Calu3 (cell line): ENCODE data around the gene CEACAM1. TPM values are rescaled to one million over a fixed set of nuclear protein-coding genes. Genes with fewer than 3 reads are reported as not detected.
A peak's percentile ranks its signal among the peaks of the same experiment; 100 is the strongest.

Source experiments
- BruUV-seq: library from RNA; stranded (reverse); fragments of 400-500 nt; replicated peaks from 2 replicates; lab custom pipeline; 2021; lab: Mats Ljungman, UMichigan
- CTCF ChIA-PET: fragments of 300-600 bp; sonication (Branson Sonifier 250); formaldehyde crosslinking; loops from one replicate; lab custom pipeline; 2022; ENCODE audit warnings: antibody characterized with exemption; lab: Charles Lee
- DNase-seq: peaks from one replicate; pipeline ENCODE4 v3.0.0; 2022
- H3K27ac Mint-ChIP-seq: one replicate; pipeline ENCODE4 v1.8.0; 2022; ENCODE audit warnings: mixed read lengths; ENCODE audit not compliant: unreplicated experiment
- H3K27me3 Mint-ChIP-seq: one replicate; pipeline ENCODE4 v1.8.0; 2022; ENCODE audit warnings: mixed read lengths; ENCODE audit not compliant: unreplicated experiment
- H3K36me3 Mint-ChIP-seq: one replicate; pipeline ENCODE4 v1.8.0; 2022; ENCODE audit warnings: mild to moderate bottlenecking, moderate library complexity, mixed read lengths; ENCODE audit not compliant: insufficient read depth, unreplicated experiment
- H3K4me1 Mint-ChIP-seq: one replicate; pipeline ENCODE4 v1.8.0; 2022; ENCODE audit warnings: mild to moderate bottlenecking, low read depth, mixed read lengths; ENCODE audit not compliant: unreplicated experiment
- H3K4me3 Mint-ChIP-seq: one replicate; pipeline ENCODE4 v1.8.0; 2022; ENCODE audit warnings: mild to moderate bottlenecking, low read depth, moderate library complexity, mixed read lengths; ENCODE audit not compliant: unreplicated experiment
- H3K9me3 Mint-ChIP-seq: one replicate; pipeline ENCODE4 v1.8.0; 2022; ENCODE audit warnings: low read depth, mixed read lengths; ENCODE audit not compliant: unreplicated experiment
- intact Hi-C: fragments of 100-400 bp; cut with micrococcal nuclease; formaldehyde crosslinking; loops from one replicate; pipeline ENCODE4 v1.10.0; 2022; ENCODE audit not compliant: unreplicated experiment
- total RNA-seq: library from RNA; stranded (reverse); gene quantifications from 2 replicates; pipeline ENCODE4 v1.2.3, GENCODE V29; 2022
- TF ChIP-seq, protein P1 (sequence below): fragments of 200-600 bp; IDR thresholded peaks from one replicate; pipeline ENCODE4 v1.8.0; 2022; ENCODE audit warnings: antibody characterized with exemption; ENCODE audit not compliant: unreplicated experiment

Gene CEACAM1
- total RNA-seq, 1 experiment from 2014 or later = 132 TPM

DNA sequence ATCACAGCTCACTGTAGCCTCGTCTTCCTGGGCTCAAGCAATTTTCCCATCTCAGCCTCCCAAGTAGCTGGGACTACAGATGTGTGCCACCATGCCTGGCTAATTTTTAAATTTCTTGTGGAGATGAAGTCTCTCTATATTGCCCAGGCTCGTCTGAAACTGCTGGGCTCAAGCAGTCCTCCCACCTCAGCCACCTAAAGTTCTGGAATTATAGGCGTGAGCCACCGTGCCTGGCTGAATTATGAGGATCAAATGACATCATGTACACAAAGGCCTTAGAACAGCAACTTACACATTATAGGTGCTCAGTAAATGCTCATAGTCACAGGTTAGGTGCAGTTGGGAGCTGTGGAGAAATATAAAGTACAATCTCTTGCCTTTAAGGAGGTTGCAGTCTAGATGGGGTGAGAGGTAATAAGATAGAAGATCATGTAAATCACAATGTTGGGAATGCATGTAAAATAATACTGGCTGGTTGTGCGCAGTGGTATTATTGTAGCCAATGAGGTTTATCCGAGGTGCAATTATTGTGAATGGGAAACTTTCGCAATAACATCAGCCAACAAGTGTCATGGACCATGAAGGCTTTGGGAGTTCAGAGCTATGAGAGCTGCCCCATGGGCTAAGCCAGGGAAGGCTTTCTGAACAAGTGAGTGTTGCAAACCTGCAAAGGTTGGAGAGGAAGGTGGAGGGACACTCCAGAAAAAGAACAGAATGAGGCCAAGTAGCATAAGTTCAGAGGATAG lies 55.7 kb downstream of the CEACAM1 start:
- BruUV-seq = no TSS peak
- CTCF ChIA-PET = interaction anchor here (0.6 kb wide), 1 partner anchor 66 kb away, joined by 3 read pairs; no protein-coding TSS in a partner anchor
- H3K27ac Mint-ChIP-seq = no peak overlapping the region
- no peaks in the 10 kb centered on the region for H3K27me3 Mint-ChIP-seq
- DNase-seq = no peak
- H3K4me1 Mint-ChIP-seq = peaks cover 40% of the 10 kb centered on the region
- no peaks in the 10 kb centered on the region for H3K9me3 Mint-ChIP-seq
- TF ChIP-seq, protein P1, sequence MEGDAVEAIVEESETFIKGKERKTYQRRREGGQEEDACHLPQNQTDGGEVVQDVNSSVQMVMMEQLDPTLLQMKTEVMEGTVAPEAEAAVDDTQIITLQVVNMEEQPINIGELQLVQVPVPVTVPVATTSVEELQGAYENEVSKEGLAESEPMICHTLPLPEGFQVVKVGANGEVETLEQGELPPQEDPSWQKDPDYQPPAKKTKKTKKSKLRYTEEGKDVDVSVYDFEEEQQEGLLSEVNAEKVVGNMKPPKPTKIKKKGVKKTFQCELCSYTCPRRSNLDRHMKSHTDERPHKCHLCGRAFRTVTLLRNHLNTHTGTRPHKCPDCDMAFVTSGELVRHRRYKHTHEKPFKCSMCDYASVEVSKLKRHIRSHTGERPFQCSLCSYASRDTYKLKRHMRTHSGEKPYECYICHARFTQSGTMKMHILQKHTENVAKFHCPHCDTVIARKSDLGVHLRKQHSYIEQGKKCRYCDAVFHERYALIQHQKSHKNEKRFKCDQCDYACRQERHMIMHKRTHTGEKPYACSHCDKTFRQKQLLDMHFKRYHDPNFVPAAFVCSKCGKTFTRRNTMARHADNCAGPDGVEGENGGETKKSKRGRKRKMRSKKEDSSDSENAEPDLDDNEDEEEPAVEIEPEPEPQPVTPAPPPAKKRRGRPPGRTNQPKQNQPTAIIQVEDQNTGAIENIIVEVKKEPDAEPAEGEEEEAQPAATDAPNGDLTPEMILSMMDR = no peak
- no peak overlapping the region for H3K4me3 Mint-ChIP-seq
- H3K36me3 Mint-ChIP-seq = peaks cover 7% of the 10 kb centered on the region
- intact Hi-C loops = no loop called here

DNA sequence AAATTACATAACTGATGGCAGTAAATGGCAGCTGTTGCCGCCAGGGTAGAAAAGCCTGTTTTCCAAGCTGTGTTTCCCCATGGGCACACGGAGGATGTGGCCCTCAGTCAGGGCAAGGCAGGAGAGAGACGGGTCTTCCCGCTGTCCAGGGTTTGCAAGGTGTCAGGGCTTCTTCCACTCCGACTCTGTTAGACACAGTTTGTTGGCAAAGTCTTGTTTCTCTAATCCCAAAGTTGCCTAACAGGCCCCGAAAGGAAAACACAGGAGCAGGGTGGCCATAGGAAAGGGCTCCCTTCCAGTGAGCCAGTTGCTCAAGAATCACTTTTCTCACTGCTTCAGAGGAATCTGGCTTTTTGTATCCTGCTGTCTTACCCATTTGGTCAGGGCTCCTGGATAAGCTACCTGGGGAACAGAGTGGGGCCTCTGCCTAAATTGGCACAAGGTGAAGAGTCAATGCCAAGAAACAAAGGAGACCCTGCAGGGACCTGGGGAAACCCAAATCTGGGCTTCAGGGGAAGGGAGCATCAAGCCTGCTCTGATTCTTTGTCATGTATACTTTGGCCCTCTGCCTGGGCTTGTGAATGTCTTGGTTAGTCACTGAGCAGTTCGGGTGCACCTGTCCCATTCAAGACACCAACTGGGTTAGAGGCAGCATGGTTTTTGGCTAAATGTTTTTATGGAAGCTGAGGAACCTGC lies 56.6 kb downstream of the CEACAM1 start:
- peak; percentile 61 for DNase-seq
- CTCF ChIA-PET = interaction anchor here (0.6 to 1.3 kb wide), 5 partner anchors 10 to 67 kb away, joined by 3 to 7 read pairs (median 3); no protein-coding TSS in a partner anchor
- BruUV-seq = no TSS peak
- Mint-ChIP-seq H3K4me1 (peaks cover 48% of the 10 kb centered on the region), H3K27ac (no peak overlapping the region), H3K36me3 (peaks cover 7% of the 10 kb centered on the region), H3K9me3 (no peaks in the 10 kb centered on the region), H3K4me3 (no peak overlapping the region), H3K27me3 (no peaks in the 10 kb centered on the region)
- TF ChIP-seq, protein P1 = no peak
- intact Hi-C loops = no loop called here

DNA sequence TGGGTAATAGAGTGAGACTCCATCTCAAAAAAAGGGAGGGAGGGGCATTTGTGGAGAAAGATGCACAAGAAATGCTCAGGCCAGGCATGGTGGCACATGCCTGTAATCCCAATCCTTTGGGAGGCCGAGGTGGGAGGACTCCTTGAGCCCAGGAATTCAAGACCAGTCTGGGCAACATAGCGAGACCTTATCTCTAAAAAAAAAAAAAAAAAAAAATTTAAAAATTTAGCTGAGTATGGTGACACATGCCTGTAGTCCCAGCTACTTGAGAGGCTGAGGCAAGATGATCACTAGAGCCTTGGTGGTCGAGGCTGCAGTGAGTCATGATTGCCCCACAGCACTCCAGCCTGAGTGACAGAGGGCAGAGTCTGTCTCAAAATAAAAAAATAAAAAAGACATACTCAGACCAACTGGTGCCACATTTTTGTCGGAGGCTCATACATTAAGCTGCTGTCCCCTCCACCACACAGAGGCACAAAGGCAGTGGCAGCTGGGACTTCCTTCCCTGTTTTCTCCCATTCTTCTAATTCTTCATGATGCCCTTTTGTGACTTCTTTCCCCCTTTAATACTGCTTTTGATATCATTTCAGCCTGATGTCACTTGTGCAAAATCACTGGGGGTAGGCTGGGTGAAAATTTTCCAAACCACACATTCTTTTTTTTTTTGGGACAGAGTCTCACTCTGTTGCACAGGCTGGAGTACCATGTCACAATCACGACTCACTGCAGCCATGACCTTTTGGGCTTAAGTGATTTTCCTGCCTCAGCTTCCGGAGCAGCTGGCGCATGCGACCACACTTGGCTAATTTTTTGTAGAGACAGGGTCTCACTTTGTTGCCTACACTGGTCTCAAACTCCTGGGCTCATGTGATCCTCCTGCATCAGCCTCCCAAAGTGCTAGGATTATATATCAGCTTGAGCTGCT lies 58.7 kb downstream of the CEACAM1 start:
- CTCF ChIA-PET = interaction anchor here (0.8 kb wide), 1 partner anchor 13 kb away, joined by 3 read pairs; no protein-coding TSS in a partner anchor
- H3K27ac Mint-ChIP-seq = no peak overlapping the region
- no peak for DNase-seq
- TF ChIP-seq, protein P1 = no peak
- no peaks in the 10 kb centered on the region for H3K9me3 Mint-ChIP-seq
- intact Hi-C loops = no loop called here
- BruUV-seq = no TSS peak
- H3K36me3 Mint-ChIP-seq = peaks cover 7% of the 10 kb centered on the region
- no peaks in the 10 kb centered on the region for H3K27me3 Mint-ChIP-seq
- peaks cover 58% of the 10 kb centered on the region for H3K4me1 Mint-ChIP-seq
- H3K4me3 Mint-ChIP-seq = no peak overlapping the region

DNA sequence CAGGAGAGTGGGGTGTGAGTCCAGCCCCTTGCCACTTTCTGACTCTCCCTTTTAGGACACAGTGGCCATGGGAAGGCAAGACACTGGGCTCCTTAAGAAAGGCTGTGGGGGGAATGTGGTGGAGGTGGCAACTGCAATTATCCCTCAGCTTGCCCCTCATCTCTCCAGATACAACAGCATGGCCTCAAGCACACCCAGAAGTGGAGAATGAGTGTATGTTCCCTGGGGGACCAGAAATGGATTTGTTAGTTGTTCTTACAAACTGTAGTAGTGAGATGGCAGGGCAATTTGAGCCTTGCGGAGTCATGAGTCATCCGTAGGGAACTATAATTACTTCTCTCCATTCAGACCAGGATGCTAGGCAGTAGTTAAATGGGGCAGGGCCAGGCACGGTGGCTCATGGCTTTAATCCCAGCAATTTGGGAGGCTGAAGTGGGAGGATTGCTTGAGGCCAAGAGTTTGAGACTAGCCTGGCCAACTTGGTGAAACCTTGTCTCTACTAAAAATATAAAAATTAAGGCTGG lies 59.9 kb downstream of the CEACAM1 start:
- CTCF ChIA-PET = interaction anchor here (0.7 kb wide), 1 partner anchor 431 kb away, joined by 3 read pairs; no protein-coding TSS in a partner anchor
- Mint-ChIP-seq H3K27ac (peak overlapping the region; percentile 81), H3K27me3 (no peaks in the 10 kb centered on the region), H3K4me3 (no peak overlapping the region), H3K36me3 (peaks cover 7% of the 10 kb centered on the region), H3K4me1 (peaks cover 58% of the 10 kb centered on the region), H3K9me3 (no peaks in the 10 kb centered on the region)
- BruUV-seq = no TSS peak
- peak; percentile 62 for DNase-seq
- intact Hi-C loops = no loop called here
- TF ChIP-seq, protein P1 = no peak
